HG02610 (cell line): ENCODE measurements around the gene EPN3.

Experiments
- ATAC-seq: cut with Tn5 transposase; IDR thresholded peaks from one replicate; pipeline ENCODE4 v1.9.1; 2021; ENCODE audit warnings: mild to moderate bottlenecking, moderate library complexity; ENCODE audit not compliant: unreplicated experiment

EPN3 gene

DNA sequence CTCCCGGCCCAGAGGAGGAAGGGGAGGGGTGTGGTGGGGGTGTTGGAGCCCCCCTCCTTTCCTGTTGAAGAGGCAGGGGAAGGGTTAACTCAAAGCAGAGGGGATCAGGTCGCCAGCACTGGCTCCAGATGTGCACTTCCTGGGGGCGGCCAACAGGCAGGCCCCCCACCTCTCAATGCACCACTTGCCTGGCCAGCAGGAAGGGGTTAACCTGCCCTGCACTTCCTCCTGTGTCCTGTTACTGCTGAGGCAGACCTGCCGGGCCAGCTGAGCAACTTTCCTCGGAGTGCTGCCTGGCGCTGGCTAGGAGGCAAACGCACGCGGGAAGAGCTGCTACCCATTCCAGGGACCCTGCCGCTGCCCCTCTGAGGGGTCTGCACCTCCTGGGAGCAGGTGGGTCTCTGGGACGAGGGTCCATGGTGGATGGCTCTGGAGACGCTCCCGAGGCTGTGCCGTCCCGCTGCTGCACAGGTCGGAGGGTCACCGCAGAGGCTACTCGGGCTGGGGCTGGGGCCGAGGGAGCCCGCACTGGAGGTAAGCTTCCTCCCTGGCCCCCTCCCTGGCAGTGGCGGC is at the start of gene EPN3:
TSS of gene EPN3 (plus strand) at position 284 of the 573 bp plus-strand sequence. CDS start 3,822 bp downstream, outside the sequence.
- no peak for ATAC-seq

- no peak for ATAC-seq
Measured at GRCh38 chr17:50483266-50483665, 49.3 kb upstream of the EPN3 start.

- no peak for ATAC-seq
Measured at GRCh38 chr17:50484386-50485155, 48.0 kb upstream of the EPN3 start.

DNA sequence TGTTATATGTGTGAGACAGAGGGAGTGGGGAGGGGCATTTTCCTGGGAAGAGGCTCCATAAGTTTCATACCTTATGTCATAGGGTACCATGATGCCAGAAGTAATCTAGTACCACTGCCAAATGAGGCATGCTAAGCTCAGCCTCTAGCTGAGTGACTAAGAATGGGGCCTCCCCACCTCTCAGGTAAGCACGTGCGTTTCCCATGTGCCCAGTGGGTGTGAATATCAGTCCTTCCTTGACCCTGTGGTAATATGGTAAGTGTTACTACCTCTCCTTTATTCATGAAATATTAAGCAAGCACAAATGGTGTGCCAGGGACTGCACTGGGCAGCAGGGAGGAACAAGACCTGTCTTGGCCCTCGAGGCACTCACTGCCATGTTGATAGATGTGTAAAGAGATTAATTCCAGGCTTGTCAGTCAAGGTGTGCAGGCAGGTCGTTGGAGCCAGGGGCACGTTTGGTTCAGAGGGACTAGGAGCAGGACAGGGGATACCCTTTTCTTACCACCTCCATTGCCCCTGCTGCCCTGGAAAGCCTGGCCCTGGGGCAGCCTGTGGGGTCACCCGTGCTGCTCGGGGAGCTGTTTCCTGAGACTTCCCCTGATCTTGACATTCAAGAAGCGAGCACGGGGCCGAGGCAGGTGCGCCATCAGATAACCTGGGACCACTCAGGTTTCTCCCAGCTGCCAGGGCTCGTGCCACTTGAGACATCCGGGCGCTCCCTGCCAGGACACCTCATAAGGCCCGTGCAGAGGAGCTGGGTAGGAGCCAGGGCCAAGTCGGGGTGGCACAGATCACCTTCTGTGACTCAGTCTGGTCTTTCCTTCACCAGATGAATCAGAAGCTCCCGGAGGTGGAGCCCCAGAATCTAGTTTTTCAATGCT is 45.1 kb upstream of the EPN3 start:
- ATAC-seq = no peak

GRCh38 chr17:50488880-50489279 is 43.7 kb upstream of the EPN3 start:
- no peak for ATAC-seq

GRCh38 chr17:50491505-50491904 is 41.0 kb upstream of the EPN3 start:
- no peak for ATAC-seq

GRCh38 chr17:50492214-50492613 is 40.3 kb upstream of the EPN3 start:
- ATAC-seq = no peak

DNA sequence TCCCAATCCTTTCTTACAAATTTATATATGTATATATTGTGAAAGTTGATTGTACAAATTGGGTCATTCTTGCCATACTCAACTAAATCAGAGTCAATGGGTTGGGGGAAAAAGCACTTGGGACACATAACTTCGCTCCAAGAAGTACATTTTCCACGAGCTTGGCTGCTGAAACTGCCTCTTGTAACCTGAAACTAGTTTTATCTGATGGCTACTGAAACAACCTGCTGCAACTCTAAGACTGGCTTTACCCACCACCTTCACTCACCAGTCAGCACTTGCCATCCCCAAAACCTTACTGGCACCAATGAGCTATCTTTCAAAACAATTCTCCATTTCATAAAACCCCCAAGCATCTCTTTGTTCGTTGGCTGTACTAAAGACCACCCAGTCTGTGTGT is 38.8 kb upstream of the EPN3 start:
- no peak for ATAC-seq

DNA sequence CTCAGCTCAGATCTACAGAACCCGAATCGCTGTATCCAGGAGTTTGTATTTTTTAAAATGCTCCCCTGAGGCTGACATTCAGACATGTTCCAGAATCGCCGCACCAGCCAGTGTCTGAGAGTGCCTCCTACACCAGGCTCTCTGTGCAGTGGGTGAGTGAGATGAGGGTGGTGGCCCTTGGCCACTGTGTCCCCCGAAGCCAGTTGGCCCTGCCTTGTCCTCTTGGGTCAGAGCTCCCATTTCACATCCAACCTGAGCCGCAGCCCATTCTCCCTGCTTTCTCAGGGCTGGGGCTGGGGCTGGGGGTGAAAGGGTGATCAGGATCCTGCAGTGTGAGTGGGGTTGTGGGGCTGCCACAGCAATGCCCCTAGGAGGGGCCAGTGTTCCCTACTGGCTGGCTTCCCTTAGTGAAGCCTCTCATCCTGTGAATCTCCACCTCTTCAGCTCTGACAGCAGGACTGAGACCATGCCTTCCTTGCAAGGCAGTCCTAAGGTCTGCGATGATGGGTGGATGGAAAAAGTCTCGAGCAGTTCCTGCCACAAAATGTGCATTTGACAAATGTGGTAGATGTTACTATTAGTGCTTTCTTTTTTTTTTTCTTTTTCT is 37.2 kb upstream of the EPN3 start:
- no peak for ATAC-seq

DNA sequence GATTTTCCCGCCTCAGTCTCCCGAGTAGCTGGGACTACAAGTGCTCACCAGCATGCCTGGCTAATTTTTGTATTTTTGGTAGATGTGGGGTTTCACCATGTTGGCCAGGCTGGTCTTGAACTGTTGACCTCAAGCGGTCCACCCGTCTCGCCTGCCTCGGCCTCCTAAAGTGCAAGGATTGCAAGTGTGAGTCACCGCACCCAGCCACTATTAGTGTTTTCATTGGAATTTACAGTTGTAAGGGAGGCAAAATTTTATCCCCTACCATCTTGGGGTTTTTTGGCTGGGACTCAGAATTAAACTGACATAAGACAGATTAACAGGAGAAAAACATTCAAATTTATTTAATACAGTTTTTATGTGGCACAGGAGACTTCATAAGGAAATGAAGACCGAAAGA is 36.6 kb upstream of the EPN3 start:
- ATAC-seq = no peak

GRCh38 chr17:50498021-50498874 is 34.3 kb upstream of the EPN3 start:
- no peak for ATAC-seq

GRCh38 chr17:50499270-50499669 is 33.3 kb upstream of the EPN3 start:
- no peak for ATAC-seq

- no peak for ATAC-seq
Measured at GRCh38 chr17:50499721-50500120, 32.8 kb upstream of the EPN3 start.

- ATAC-seq = no peak
Measured at GRCh38 chr17:50501054-50501453, 31.5 kb upstream of the EPN3 start.

DNA sequence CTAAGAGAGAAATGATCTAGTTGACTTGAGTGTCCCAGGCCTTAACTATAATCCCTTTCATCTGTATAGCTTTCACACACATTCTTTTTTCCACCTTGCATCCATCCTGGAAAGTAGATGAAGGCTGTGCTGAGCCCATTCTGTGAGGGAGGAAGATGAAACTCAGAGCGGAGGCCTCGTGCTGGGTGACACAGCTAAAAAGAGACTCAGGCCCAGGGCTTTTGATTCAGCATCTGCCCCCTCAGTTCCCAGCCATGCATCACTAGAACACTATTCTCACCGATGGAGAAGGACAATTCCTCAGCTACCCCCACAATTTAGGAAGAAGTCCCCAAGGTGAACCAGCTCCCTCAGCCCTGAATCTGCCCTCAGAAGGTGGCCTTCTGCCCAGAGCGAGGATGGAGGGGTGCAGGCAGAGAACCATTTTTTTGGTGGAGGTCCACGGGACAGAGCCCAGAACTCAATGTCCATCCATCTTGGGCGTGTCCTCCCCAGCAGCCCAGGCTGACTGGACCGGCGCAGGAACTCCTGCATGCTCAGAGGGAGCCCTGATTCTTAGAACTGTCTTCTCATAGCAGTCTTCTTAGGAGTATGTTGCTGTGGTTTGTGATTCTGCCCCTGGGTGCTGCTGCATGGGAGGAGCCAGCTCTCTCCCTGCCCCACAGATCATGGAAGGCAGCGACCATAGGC is 30.1 kb upstream of the EPN3 start:
- no peak for ATAC-seq

GRCh38 chr17:50505591-50506130 is 26.9 kb upstream of the EPN3 start:
- ATAC-seq = no peak

DNA sequence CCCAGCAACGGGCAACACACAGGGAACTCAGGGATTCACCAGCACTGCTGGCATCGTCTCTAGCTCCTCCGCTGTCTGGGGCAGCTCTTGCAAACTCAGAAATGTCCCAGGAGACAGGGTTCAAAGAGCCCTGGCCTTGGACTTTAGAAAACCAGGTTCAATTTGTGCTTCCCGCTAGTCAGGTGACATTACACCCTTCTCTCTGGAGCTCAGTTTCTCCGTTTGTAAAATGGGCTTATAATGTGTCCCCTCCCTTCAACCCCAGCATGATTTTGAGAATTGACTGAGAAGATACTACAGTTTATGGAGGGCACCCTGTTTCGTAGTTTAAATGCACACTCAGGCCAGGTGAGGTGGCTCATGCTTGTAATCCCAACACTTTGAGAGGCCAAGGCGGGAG is 26.2 kb upstream of the EPN3 start:
- ATAC-seq = no peak

DNA sequence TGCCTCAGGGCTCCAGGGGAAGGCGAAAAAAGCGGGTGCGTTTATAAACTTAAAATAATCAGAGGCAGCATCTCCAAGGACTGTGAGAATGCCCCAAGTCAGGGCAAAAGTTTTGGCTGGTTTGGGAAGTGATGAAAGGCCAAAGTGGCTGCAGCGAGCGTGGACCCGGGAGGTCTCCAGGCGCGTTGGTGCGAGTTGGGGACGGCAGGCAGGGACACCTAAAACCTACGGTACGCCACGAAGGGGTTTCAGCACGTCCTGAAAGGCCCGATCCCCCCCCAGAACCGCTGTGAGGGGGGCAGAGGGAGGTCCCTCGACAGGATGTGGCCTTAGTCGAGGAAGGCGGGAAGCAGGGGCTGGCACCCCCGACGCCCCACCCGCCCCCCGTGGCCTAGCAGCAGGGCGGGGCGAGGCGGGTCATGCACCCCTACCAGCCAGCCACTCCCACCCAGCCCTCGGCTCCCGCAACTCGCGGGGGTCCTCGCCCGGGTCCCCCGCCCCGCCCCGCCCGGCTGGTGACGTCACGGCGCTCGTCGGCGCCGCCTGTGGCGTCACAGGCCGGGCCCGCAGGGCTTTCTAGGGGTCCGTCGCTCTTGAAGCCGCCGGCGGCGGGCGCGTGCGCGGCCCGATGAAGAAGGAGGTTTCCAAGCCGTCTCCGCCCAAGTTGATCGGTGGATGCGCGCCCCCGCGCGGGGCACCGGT is 24.5 kb upstream of the EPN3 start, which contains the start of gene MYCBPAP:
TSS of gene MYCBPAP (plus strand) at position 569 of the 702 bp plus-strand sequence. CDS start 236 bp downstream, outside the sequence.
- no peak for ATAC-seq
